HCT116 (cell line): ENCODE data around the gene GGT7. TPM values are rescaled to one million over a fixed set of nuclear protein-coding genes. Genes with fewer than 3 reads are reported as not detected.

Source experiments
- ATAC-seq: fragments of 200-7000 bp; cut with Tn5 transposase; 2 replicates; pipeline ENCODE4 v1.9.1; 2020; ENCODE audit warnings: mild to moderate bottlenecking, moderate library complexity
- BruUV-seq: library from RNA; stranded (reverse); fragments of 400-500 nt; replicated peaks from 2 replicates; lab custom pipeline; 2021; lab: Mats Ljungman, UMichigan
- CTCF ChIA-PET: fragments of 300-600 bp; sonication (Branson Sonifier 250); formaldehyde crosslinking; loops from one replicate; lab custom pipeline; 2021; ENCODE audit warnings: antibody characterized with exemption; lab: Charles Lee
- POLR2A ChIA-PET: fragments of 300-600, 350-600 bp; sonication (Branson Sonifier 250); formaldehyde crosslinking; loops from one replicate; lab custom pipeline; 2021; ENCODE audit warnings: antibody characterized with exemption; lab: Charles Lee
- RAD21 ChIA-PET, 2 experiments: fragments of 300-600 bp; sonication (Branson Sonifier 250); formaldehyde crosslinking; loops; one replicate each; lab custom pipeline; 2023; ENCODE audit warnings: low total read pairs in 2 of 2; ENCODE audit not compliant: uncharacterized antibody in 2 of 2, unreplicated experiment in 2 of 2, low non-redundant PET in 1 of 2; lab: Charles Lee
- DNase-seq: peaks from one replicate; pipeline ENCODE4 v3.0.0-alpha.2; 2010; ENCODE audit warnings: low read depth, low spot score
- H2AFZ ChIP-seq: fragments of 200-600 bp; shearing (Covaris generic), sonication (generic); 2 replicates; pipeline ENCODE4 v1.6.1; 2017; ENCODE audit warnings: low read depth, mixed run types, mixed read lengths, antibody characterized with exemption, low read length; ENCODE audit not compliant: poor library complexity, severe bottlenecking
- H3K27ac ChIP-seq: 2 replicates; pipeline ENCODE4 v1.5.1; 2012; ENCODE audit warnings: low read depth, low read length
- H3K27me3 ChIP-seq: fragments of 200-600 bp; sonication (generic); 2 replicates; pipeline ENCODE4 v1.6.1; 2016; ENCODE audit warnings: mixed run types, low read length, mixed read lengths; ENCODE audit not compliant: insufficient read depth
- H3K36me3 ChIP-seq, 2 experiments: fragments of 200-500 bp in 1 of 2; fragments of 200-600 bp in 1 of 2; sonication (Bioruptor generic) in 1 of 2; sonication (generic) in 1 of 2; 2 replicates each; pipeline versions ENCODE4 v1.5.1 to v1.6.1; 2014 to 2016; ENCODE audit warnings: low read length in 2 of 2, inconsistent platforms in 1 of 2, mixed read lengths in 1 of 2, mixed run types in 1 of 2; ENCODE audit not compliant: insufficient read depth in 2 of 2, control insufficient read depth in 1 of 2
- H3K4me1 ChIP-seq, 2 experiments: fragments of 200-600 bp in 1 of 2; sonication (generic) in 1 of 2; 2 replicates each; pipeline versions ENCODE4 v1.5.1 to v1.6.1; 2012 to 2017; ENCODE audit warnings: low read length in 2 of 2, inconsistent platforms in 1 of 2, mild to moderate bottlenecking in 1 of 2, mixed read lengths in 1 of 2, mixed run types in 1 of 2, moderate library complexity in 1 of 2; ENCODE audit not compliant: insufficient read depth in 2 of 2, control insufficient read depth in 1 of 2
- H3K4me2 ChIP-seq: fragments of 200-600 bp; sonication (generic); 2 replicates; pipeline ENCODE4 v1.6.1; 2017; ENCODE audit warnings: mixed run types, low read length, mixed read lengths
- H3K4me3 ChIP-seq, 2 experiments: fragments of 200-600 bp in 1 of 2; sonication (generic) in 1 of 2; replicated peaks in 1 of 2; 2 replicates each; pipeline ENCODE4 v1.5.1; 2011 to 2016; ENCODE audit warnings: low read length in 2 of 2, control low read depth in 1 of 2, low read depth in 1 of 2, mild to moderate bottlenecking in 1 of 2, mixed read lengths in 1 of 2, mixed run types in 1 of 2
- H3K79me2 ChIP-seq: fragments of 200-600 bp; sonication (generic); 2 replicates; pipeline ENCODE4 v1.6.1; 2017; ENCODE audit warnings: mild to moderate bottlenecking, mixed run types, low read length, moderate library complexity, mixed read lengths; ENCODE audit not compliant: insufficient read depth
- H3K9ac ChIP-seq: fragments of 200-600 bp; sonication (generic); 2 replicates; pipeline ENCODE4 v1.6.1; 2016; ENCODE audit warnings: low read length, mixed read lengths
- H3K9me2 ChIP-seq: fragments of 200-600 bp; sonication (generic), shearing (Covaris generic); 2 replicates; pipeline ENCODE4 v1.6.1; 2017; ENCODE audit warnings: mixed run types, mild to moderate bottlenecking, moderate library complexity; ENCODE audit not compliant: insufficient read depth
- H3K9me3 ChIP-seq, 2 experiments: fragments of 200-500 bp in 1 of 2; fragments of 200-600 bp in 1 of 2; sonication (Bioruptor generic) in 1 of 2; sonication (generic) in 1 of 2; 2 replicates each; pipeline ENCODE4 v1.6.1; 2014 to 2017; ENCODE audit warnings: low read length in 2 of 2, mixed read lengths in 2 of 2, inconsistent platforms in 1 of 2, low read depth in 1 of 2, mild to moderate bottlenecking in 1 of 2, mixed run types in 1 of 2, moderate library complexity in 1 of 2; ENCODE audit not compliant: control insufficient read depth in 1 of 2, insufficient read depth in 1 of 2
- H4K20me1 ChIP-seq: fragments of 200-600 bp; sonication (generic), shearing (Covaris generic); 2 replicates; pipeline ENCODE4 v1.6.1; 2017; ENCODE audit warnings: mixed run types, mild to moderate bottlenecking, moderate library complexity; ENCODE audit not compliant: insufficient read depth
- POLR2A ChIP-seq: IDR thresholded peaks from 2 replicates; pipeline ENCODE4 v1.7.0; 2011; ENCODE audit warnings: borderline replicate concordance; ENCODE audit not compliant: insufficient read depth, insufficient read length; ENCODE audit errors: extremely low read depth
- POLR2AphosphoS5 ChIP-seq: IDR thresholded peaks from 2 replicates; pipeline ENCODE4 v1.6.1; 2011; ENCODE audit warnings: mild to moderate bottlenecking, low read depth, low read length, moderate library complexity
- YY1 ChIP-seq: IDR thresholded peaks from 2 replicates; pipeline ENCODE4 v1.6.1; 2011; ENCODE audit warnings: low read length, low read depth, moderate library complexity, mild to moderate bottlenecking; ENCODE audit not compliant: insufficient replicate concordance; ENCODE audit errors: extremely low read depth
- ZFX ChIP-seq: fragments of 450-650 bp; IDR thresholded peaks from 2 replicates; pipeline ENCODE4 v1.6.1; 2017
- intact Hi-C: fragments of 100-400 bp; cut with micrococcal nuclease; formaldehyde crosslinking; loops from 2 replicates; pipeline ENCODE4 v1.10.0; 2022
- total RNA-seq: library from RNA; stranded (reverse); gene quantifications from one replicate; pipeline ENCODE4 v1.2.1, GENCODE V29; 2021; ENCODE audit not compliant: unreplicated experiment
- TF ChIP-seq, protein P1 (sequence below), 3 experiments: fragments of 200-600 bp in 1 of 3; sonication (generic) in 1 of 3; IDR thresholded peaks in 2 of 3; conservative IDR thresholded peaks in 1 of 3; 2 replicates each; pipeline ENCODE4 v1.5.1; 2012 to 2017; ENCODE audit warnings: low read depth in 2 of 3, low read length in 2 of 3, antibody characterized with exemption in 1 of 3, borderline replicate concordance in 1 of 3, control low read depth in 1 of 3, mild to moderate bottlenecking in 1 of 3, mixed read lengths in 1 of 3, mixed run types in 1 of 3, moderate library complexity in 1 of 3; ENCODE audit not compliant: insufficient read depth in 1 of 3

The GGT7 gene
- total RNA-seq, 1 experiment from 2014 or later, result 9.4 TPM

DNA sequence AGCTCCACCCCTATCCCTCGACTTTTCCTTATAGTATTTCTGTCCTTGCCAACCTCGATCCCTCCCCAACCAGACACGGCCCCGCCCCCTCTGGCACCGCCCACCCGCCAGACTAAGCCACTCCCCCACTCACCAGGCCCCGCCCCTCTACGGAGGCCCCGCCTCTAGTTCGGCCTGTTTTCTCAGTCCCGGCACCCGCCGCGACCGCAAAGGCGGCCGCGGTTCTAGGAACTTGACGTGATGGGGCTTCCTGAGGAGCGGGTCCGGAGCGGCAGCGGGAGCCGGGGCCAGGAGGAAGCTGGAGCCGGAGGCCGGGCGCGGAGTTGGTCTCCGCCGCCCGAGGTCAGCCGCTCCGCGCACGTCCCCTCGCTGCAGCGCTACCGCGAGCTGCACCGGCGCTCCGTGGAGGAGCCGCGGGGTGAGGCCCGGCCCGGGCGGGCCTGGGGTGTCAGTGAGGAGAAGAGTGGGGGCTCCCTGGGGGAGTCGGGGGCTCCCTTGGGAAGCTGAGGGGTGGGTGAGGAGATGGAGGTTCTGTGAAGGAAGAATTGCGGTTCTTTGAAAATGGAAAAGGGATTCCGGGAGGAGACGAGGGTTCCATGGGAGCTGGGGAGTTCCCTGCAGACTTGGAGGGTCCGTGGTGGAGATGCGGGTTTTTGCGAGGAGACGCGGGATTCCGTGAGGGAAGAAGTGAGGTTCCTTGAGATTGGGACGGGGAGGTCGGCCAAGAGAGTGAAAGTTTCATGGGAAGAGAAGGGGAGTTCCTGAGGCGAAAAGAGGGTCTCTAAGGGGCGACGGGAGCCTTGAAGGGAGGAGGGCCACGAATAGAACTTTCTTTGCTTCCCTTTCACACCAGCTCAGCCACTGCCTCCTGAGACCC, 4.0 kb upstream of the GGT7 start, which contains the start of gene ACSS2:
ACSS2 (plus strand) TSS at position 207 of the 877 bp plus-strand sequence; CDS start at position 241, 34 bp downstream.
- POLR2A ChIA-PET, result interaction anchor here (0.6 to 2.3 kb wide), 8 partner anchors 8 to 270 kb away, joined by 3 to 7 read pairs (median 4); partner anchors contain the start of genes EDEM2 and MYH7B
- CTCF ChIA-PET, result interaction anchor here (0.7 to 3.2 kb wide), 6 partner anchors 26 to 220 kb away, joined by 4 to 26 read pairs (median 4); partner anchors contain the start of genes GSS, MYH7B and TRPC4AP

More for the DNA sequence above, 4.0 kb upstream of the GGT7 start, which contains the start of gene ACSS2:
- peak within 1 kb of the TSS; percentile 63 for H2AFZ ChIP-seq
- peak within 1 kb of the TSS; percentile 76 to 80 for H3K4me3 ChIP-seq
- H3K9me3 ChIP-seq, result no peaks in the 10 kb centered on the region
- peak within 1 kb of the TSS; percentile 85 for H3K4me2 ChIP-seq
- peaks cover 23 to 50% of the 10 kb centered on the region in 2 experiments for H3K4me1 ChIP-seq
- H4K20me1 ChIP-seq, result no peaks in the 10 kb centered on the region
- no peaks in the 10 kb centered on the region for H3K36me3 ChIP-seq
- H3K27me3 ChIP-seq, result no peaks in the 10 kb centered on the region
- H3K79me2 ChIP-seq, result no peaks in the 10 kb centered on the region; the same call in 1 of the 2 replicates
- peak; percentile 85 for TF ChIP-seq ZFX
- peak; percentile 6 for TF ChIP-seq YY1
- TF ChIP-seq, protein P1, sequence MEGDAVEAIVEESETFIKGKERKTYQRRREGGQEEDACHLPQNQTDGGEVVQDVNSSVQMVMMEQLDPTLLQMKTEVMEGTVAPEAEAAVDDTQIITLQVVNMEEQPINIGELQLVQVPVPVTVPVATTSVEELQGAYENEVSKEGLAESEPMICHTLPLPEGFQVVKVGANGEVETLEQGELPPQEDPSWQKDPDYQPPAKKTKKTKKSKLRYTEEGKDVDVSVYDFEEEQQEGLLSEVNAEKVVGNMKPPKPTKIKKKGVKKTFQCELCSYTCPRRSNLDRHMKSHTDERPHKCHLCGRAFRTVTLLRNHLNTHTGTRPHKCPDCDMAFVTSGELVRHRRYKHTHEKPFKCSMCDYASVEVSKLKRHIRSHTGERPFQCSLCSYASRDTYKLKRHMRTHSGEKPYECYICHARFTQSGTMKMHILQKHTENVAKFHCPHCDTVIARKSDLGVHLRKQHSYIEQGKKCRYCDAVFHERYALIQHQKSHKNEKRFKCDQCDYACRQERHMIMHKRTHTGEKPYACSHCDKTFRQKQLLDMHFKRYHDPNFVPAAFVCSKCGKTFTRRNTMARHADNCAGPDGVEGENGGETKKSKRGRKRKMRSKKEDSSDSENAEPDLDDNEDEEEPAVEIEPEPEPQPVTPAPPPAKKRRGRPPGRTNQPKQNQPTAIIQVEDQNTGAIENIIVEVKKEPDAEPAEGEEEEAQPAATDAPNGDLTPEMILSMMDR (IDR thresholded peaks at IDR 0.05 in 2 of 3, conservative IDR thresholded peaks at IDR 0.05 in 1 of 3; ENCODE audit: borderline replicate concordance in 1 of 3, insufficient read depth in 1 of 3, low read depth in 2 of 3, low read length in 2 of 3), result no peak
- peak; percentile 31 for TF ChIP-seq POLR2A
- TF ChIP-seq POLR2AphosphoS5, result peak; percentile 84
- peak within 1 kb of the TSS; percentile 77 for H3K9ac ChIP-seq
- RAD21 ChIA-PET, result interaction anchor here in 1 of 2 experiments (0.6 to 0.8 kb wide), 3 partner anchors 9 to 213 kb away, joined by 3 to 4 read pairs (median 3); partner anchors contain the start of genes GSS and MYH7B
- intact Hi-C loops, result loop anchor here (1.0 to 10.0 kb wide), 2 partner anchors 79 to 388 kb away; partner anchors contain the start of genes GSS and MYH7B
- peak; percentile 27 for ATAC-seq
- DNase-seq, result no peak
- H3K27ac ChIP-seq, result peak within 1 kb of the TSS; percentile 57
- no TSS peak for BruUV-seq
- no peaks in the 10 kb centered on the region for H3K9me2 ChIP-seq
